Heart right ventricle (tissue), 16 donors: ENCODE results near the gene TRIM27. TPM values are rescaled to one million over a fixed set of nuclear protein-coding genes. Genes with fewer than 3 reads are reported as not detected.
"Not testable (repeated sequence)": the region's sequence is repeated elsewhere in the genome, so short reads cannot be mapped to it uniquely, and the experiment has no call there.

Source experiments
- ATAC-seq, 8 donors: fragments of 200-7000 bp; cut with Tn5 transposase; one replicate each; pipeline ENCODE4 v1.9.1; 2020; ENCODE audit warnings: mild to moderate bottlenecking in 8 of 8, moderate library complexity in 8 of 8, moderate number of reproducible peaks in 1 of 8
- DNase-seq, 2 donors: peaks; one replicate each; pipeline ENCODE4 v3.0.0-alpha.2; 2020
- H3K27ac ChIP-seq, 10 donors: fragments of 200-600 bp; sonication (generic) in 2 of 10; one replicate each; pipeline versions ENCODE4 v1.5.0 to v1.8.0; 2020 to 2022; ENCODE audit warnings: mild to moderate bottlenecking in 3 of 10
- H3K27me3 ChIP-seq, 7 donors: fragments of 200-600 bp; one replicate each; pipeline ENCODE4 v1.8.0; 2021 to 2022; ENCODE audit warnings: mild to moderate bottlenecking in 2 of 7
- H3K36me3 ChIP-seq, 9 donors: fragments of 200-600 bp; sonication (generic) in 1 of 9; one replicate each; pipeline versions ENCODE4 v1.5.0 to v1.8.0; 2020 to 2022; ENCODE audit warnings: mild to moderate bottlenecking in 2 of 9
- H3K4me1 ChIP-seq, 9 donors: fragments of 200-600 bp; sonication (generic) in 1 of 9; one replicate each; pipeline versions ENCODE4 v1.5.0 to v1.8.0; 2020 to 2022; ENCODE audit warnings: mild to moderate bottlenecking in 4 of 9
- H3K4me3 ChIP-seq, 10 donors: fragments of 200-600 bp; sonication (generic) in 2 of 10; one replicate each; pipeline versions ENCODE4 v1.5.0 to v1.8.0; 2020 to 2022; ENCODE audit warnings: mild to moderate bottlenecking in 7 of 10, moderate library complexity in 2 of 10
- H3K9me3 ChIP-seq, 11 donors: fragments of 200-600 bp in 10 of 11; sonication (generic) in 2 of 11; one replicate each; pipeline versions ENCODE4 v1.5.0 to v1.8.0; 2013 to 2022; ENCODE audit warnings: mild to moderate bottlenecking in 2 of 11, control low read depth in 1 of 11, moderate library complexity in 1 of 11
- WGBS, 2 donors: extraction: QIAGEN DNeasy Blood & Tissue Kit; methylation state at CpG; one replicate each; pipeline ENCODE4 v1.1.7; 2013; ENCODE audit warnings: inconsistent platforms in 1 of 2; 5-methylcytosine and 5-hydroxymethylcytosine counted together
- intact Hi-C, 10 donors: fragments of 100-400 bp; cut with DNase I; formaldehyde crosslinking; loops; one replicate each; pipeline versions ENCODE4 v1.11.1 to v1.14.2; 2022
- long read RNA-seq, 3 donors: library from polyadenylated mRNA; unstranded; transcript quantifications; one replicate each; pipeline ENCODE4 v2.0.0, GENCODE V29; 2020 to 2021
- polyA plus RNA-seq, 2 donors: library from polyadenylated mRNA; stranded (reverse); fragments of 200-250 nt; gene quantifications; one replicate each; pipeline ENCODE4 v1.2.3, GENCODE V29; 2013
- total RNA-seq, 10 donors: library from RNA; stranded (reverse); fragmentation: NEBNext Ultra II Directional in 3 of 10; extraction: Animal tissue kit (Norgen Biotek cat#: 25700) in 3 of 10; gene quantifications; one replicate each; pipeline versions ENCODE4 v1.2.1 to v1.2.4, GENCODE V29; 2021 to 2023
- TF ChIP-seq, protein P1 (sequence below), 9 donors: fragments of 200-600 bp; sonication (generic) in 2 of 9; IDR thresholded peaks; one replicate each; pipeline versions ENCODE4 v1.5.0 to v1.8.0; 2021 to 2022; ENCODE audit warnings: antibody characterized with exemption in 9 of 9, mild to moderate bottlenecking in 5 of 9, moderate library complexity in 1 of 9
- donor health status: Arrhythmogenic right ventricular cardiomyopathy.
- donor health status: ischemic (EF 13 %, LVEDD 7.1; RV severe dilation, severe dysfunction).
- donor health status: healthy with polysubstance abuse.
- donor health status: DM: no; HTN: yes; CAD: no.
- donor health status: DM: no; HTN: no; CAD: no.
- donor health status: ischemic (EF 25% LVEDD 6.9; RV normal size, moderate dysfunction).
- donor health status: ischemic (EF 25% LVEDD 5.7; RV mildly dilated, moderate dysfunction).
- donor health status: healthy.
- donor health status: DM: yes; HTN: yes; CAD: no.
- donor health status: Ischemic cardiomyopathy.
- donor health status: ischemic (EF 35%, LVEDD 5.7; RV mildly dilated, moderate dysfunction).
- donor health status: nonischemic (EF 11% LVEDD 7.7; RV severe dilation, severe dysfunction).
- donor health status: DM: yes; HTN: yes; CAD: no.
- donor health status: PGD.
- donor health status: ischemic (EF 29% LVEDD 5.4; RV normal size, mild dysfunction).
- donor health status: nonischemic (EF 23%, LVEDD 6.1; RV moderate dilation, normal function).

Gene TRIM27, protein sequence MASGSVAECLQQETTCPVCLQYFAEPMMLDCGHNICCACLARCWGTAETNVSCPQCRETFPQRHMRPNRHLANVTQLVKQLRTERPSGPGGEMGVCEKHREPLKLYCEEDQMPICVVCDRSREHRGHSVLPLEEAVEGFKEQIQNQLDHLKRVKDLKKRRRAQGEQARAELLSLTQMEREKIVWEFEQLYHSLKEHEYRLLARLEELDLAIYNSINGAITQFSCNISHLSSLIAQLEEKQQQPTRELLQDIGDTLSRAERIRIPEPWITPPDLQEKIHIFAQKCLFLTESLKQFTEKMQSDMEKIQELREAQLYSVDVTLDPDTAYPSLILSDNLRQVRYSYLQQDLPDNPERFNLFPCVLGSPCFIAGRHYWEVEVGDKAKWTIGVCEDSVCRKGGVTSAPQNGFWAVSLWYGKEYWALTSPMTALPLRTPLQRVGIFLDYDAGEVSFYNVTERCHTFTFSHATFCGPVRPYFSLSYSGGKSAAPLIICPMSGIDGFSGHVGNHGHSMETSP
- total RNA-seq, result 10 to 100 TPM; 14.7 to 23.1 (median 17.6) TPM
- polyA plus RNA-seq, result 10 to 100 TPM; 21.0 to 26.2 TPM
- long read RNA-seq, donor 1, transcript TRIM27-202 (8 exons, 2,967 nt), result major isoform, 32 of 34 reads
- long read RNA-seq, donor 1, partial matches to known transcripts, result 0 of 34 reads
- long read RNA-seq, donor 1, other reads (novel, unspliced or antisense), result 2 of 34 reads
- long read RNA-seq, donor 2, transcript TRIM27-202 (8 exons, 2,967 nt), result major isoform, 36 of 38 reads
- long read RNA-seq, donor 2, partial matches to known transcripts, result 1 of 38 reads
- long read RNA-seq, donor 2, other reads (novel, unspliced or antisense), result 1 of 38 reads
- long read RNA-seq, donor 3, transcript TRIM27-202 (8 exons, 2,967 nt), result major isoform, 81 of 85 reads
- long read RNA-seq, donor 3, partial matches to known transcripts, result 0 of 85 reads
- long read RNA-seq, donor 3, other reads (novel, unspliced or antisense), result 4 of 85 reads

DNA sequence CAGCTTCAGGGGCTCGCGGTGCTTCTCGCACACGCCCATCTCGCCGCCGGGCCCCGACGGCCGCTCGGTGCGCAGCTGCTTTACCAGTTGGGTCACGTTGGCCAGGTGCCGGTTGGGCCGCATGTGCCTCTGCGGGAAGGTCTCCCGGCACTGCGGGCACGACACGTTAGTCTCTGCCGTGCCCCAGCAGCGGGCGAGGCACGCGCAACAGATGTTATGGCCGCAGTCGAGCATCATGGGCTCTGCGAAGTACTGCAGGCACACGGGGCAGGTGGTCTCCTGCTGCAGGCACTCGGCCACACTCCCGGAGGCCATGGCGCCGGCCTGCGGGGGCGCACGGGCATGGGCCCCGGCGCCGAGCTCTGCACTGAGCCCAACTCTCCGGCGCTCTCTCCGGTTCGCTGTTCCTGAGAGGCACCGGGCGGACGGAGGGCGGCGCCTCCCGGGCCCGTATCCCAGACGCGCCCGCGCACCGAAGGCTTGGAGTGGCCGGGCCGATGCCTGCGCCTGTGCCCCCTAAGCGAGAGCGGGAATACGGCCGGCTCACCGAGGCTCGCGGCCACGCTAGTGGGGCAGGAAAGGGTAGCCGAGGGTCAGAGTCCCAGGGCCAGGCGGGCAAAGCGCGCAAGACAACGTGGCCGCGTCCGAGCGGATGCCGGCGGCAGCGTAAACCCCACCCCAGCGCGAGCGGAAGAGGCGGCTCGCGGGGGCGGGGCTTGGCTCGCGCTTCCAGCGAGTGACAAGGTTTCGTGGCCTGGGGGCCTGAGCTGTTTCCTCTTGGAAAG lies at the start of gene TRIM27:
Gene TRIM27 (minus strand): TSS at position 668 of the 785 bp plus-strand sequence. CDS start 353 bp downstream, at position 315.
- intact Hi-C loops, result loop anchor here in 6 of 10 donors (1.0 to 2.0 kb wide), 5 partner anchors 17 to 27 kb away; no protein-coding TSS in a partner anchor
- whole genome bisulfite sequencing, 2 donors, result 0% methylated on average over 78 to 89 of the region's 89 CpGs
- H3K4me1 ChIP-seq, result peaks cover 0 to 50% (median 17%) of the 10 kb centered on the region in 9 donors

DNA sequence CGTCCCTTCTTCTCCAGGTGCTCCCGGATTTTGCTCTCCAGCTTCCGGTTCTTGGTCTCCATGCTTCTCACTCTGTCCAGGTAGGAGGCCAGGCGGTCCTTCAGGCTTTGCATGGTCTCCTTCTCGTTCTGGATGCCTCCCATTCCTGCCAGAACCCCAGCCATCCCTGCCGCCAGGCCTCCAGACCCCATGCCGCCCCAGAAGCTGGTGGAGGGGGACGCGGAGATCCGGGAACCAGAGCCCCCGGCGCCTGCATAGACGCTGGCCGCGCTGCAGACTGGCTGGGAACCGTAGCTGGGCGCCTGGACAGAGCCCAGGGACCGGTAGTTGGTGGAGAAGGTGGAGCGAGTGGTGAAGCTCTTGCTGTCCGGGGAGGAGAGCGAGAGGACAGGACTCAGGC lies 46.3 kb upstream of the TRIM27 start:
- 89% methylated on average over 21 of the region's 21 CpGs for WGBS, 2 donors
- H3K27ac ChIP-seq, ATAC-seq, H3K27me3 ChIP-seq, H3K4me1 ChIP-seq, H3K4me3 ChIP-seq, DNase-seq, intact Hi-C loops, H3K36me3 ChIP-seq: not testable (repeated sequence)
- H3K9me3 ChIP-seq, result peaks cover 0 to 28% (median 7%) of the 10 kb centered on the region in 11 donors

More for the DNA sequence above, at the start of gene TRIM27:
- Histone ChIP-seq H3K27me3 (no peaks in the 10 kb centered on the region), H3K4me3 (peak within 1 kb of the TSS; percentile 80 to 100 (median 92)), H3K36me3 (peaks cover 0 to 38% (median 22%) of the 10 kb centered on the region in 9 donors), H3K9me3 (no peaks in the 10 kb centered on the region), H3K27ac (peak within 1 kb of the TSS; percentile 93 to 99 (median 98))
- ATAC-seq (peak; percentile 96 to 99 (median 98)), DNase-seq (peak; percentile 92 to 94)
- TF ChIP-seq, protein P1, sequence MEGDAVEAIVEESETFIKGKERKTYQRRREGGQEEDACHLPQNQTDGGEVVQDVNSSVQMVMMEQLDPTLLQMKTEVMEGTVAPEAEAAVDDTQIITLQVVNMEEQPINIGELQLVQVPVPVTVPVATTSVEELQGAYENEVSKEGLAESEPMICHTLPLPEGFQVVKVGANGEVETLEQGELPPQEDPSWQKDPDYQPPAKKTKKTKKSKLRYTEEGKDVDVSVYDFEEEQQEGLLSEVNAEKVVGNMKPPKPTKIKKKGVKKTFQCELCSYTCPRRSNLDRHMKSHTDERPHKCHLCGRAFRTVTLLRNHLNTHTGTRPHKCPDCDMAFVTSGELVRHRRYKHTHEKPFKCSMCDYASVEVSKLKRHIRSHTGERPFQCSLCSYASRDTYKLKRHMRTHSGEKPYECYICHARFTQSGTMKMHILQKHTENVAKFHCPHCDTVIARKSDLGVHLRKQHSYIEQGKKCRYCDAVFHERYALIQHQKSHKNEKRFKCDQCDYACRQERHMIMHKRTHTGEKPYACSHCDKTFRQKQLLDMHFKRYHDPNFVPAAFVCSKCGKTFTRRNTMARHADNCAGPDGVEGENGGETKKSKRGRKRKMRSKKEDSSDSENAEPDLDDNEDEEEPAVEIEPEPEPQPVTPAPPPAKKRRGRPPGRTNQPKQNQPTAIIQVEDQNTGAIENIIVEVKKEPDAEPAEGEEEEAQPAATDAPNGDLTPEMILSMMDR (IDR thresholded peaks at IDR 0.05), result peak in 2 of 9 donors; percentile 9 to 26

DNA sequence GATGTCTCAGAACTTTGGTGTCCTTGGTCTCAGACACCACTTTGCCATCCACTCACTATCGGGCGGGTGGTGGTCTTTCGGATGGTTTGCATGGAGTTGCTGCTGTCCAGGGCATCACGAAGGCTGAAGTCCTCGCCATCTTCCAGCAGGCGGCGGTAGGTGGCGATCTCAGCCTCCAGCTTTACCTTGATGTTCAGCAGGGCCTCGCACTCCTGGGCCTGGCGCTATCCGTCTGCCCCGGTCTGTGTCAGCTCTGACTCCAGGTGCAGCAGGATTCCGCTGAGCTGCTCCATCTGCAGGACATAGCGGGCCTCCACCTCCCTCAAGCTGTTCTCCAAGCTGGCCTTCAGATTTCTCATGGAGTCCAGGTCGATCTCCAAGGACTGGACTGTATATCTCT lies 45.3 kb upstream of the TRIM27 start:
- Histone ChIP-seq H3K9me3 (peaks cover 0 to 28% (median 7%) of the 10 kb centered on the region in 11 donors), H3K4me3 (no peak overlapping the region), H3K4me1 (no peaks in the 10 kb centered on the region), H3K36me3 (no peaks in the 10 kb centered on the region), H3K27ac (no peak overlapping the region), H3K27me3 (no peaks in the 10 kb centered on the region)
- intact Hi-C loops, result no loop called here
- no peak for DNase-seq
- 61 to 70% methylated on average over 15 of the region's 15 CpGs for whole genome bisulfite sequencing, 2 donors
- TF ChIP-seq, protein P1 (IDR thresholded peaks at IDR 0.05), result no peak
- ATAC-seq, result no peak

DNA sequence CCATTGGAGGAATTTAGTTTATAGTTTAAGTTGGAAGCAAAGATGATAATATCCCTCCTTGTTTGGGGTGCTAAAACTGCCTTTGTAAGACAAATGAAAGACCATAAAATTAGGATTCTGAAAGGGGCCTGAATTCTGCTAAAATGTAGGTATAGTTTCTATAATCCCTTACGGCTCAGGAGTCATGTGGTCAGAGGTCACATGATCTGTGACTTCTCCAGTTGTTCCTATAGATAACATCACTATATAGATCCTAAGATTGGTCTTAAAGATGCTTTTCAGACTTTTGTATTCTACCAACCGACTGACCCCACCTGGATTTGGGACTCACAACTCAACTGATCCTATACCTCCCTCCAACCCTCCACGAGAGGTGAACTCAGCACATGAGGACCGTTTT lies 44.7 kb upstream of the TRIM27 start:
- ATAC-seq (no peak), DNase-seq (no peak)
- intact Hi-C loops, result no loop called here
- no peaks in the 10 kb centered on the region for H3K27me3 ChIP-seq
- TF ChIP-seq, protein P1 (IDR thresholded peaks at IDR 0.05), result no peak
- H3K9me3 ChIP-seq, result peaks cover 0 to 28% (median 7%) of the 10 kb centered on the region in 11 donors
- H3K36me3 ChIP-seq, result no peaks in the 10 kb centered on the region
- H3K4me3 ChIP-seq, result no peak overlapping the region
- no peaks in the 10 kb centered on the region for H3K4me1 ChIP-seq
- WGBS, 2 donors, result 76 to 84% methylated on average over 4 of the region's 4 CpGs
- H3K27ac ChIP-seq, result no peak overlapping the region
